Measurements from ENCODE around the gene SNRPA1. TPM values are rescaled to one million over a fixed set of nuclear protein-coding genes. Genes with fewer than 3 reads are reported as not detected.

The SNRPA1 gene
- total RNA-seq, 1 donor from 2014 or later = 23.2 TPM

- peak; percentile 69 for DNase-seq (ENCODE audit: low read depth)
Observed at GRCh38 chr15:101258238-101259144, 36.6 kb downstream of the SNRPA1 start.

GRCh38 chr15:101256757-101257156 is 38.3 kb downstream of the SNRPA1 start:
- DNase-seq (ENCODE audit: low read depth) = no peak

GRCh38 chr15:101255615-101256241 is 39.3 kb downstream of the SNRPA1 start:
- DNase-seq (ENCODE audit: low read depth) = no peak

GRCh38 chr15:101255051-101255395 is 40.0 kb downstream of the SNRPA1 start:
- no peak for DNase-seq (ENCODE audit: low read depth)

GRCh38 chr15:101254157-101255050 is 40.6 kb downstream of the SNRPA1 start:
- no peak for DNase-seq (ENCODE audit: low read depth)

GRCh38 chr15:101252836-101253235 is 42.2 kb downstream of the SNRPA1 start:
- no peak for DNase-seq (ENCODE audit: low read depth)

GRCh38 chr15:101251830-101252820 is 42.9 kb downstream of the SNRPA1 start, which contains the start of gene CHSY1:
Gene CHSY1, minus strand, starts transcription at chr15:101252048. Its CDS starts 592 bp downstream, at chr15:101251456.
- DNase-seq (ENCODE audit: low read depth) = peak; percentile 58

- no peak for DNase-seq (ENCODE audit: low read depth)
Observed at GRCh38 chr15:101250873-101251829, 43.9 kb downstream of the SNRPA1 start.

GRCh38 chr15:101250341-101250831 is 44.7 kb downstream of the SNRPA1 start:
- DNase-seq (ENCODE audit: low read depth) = peak; percentile 91

- no peak for DNase-seq (ENCODE audit: low read depth)
Observed at GRCh38 chr15:101248274-101248673, 46.8 kb downstream of the SNRPA1 start.

GRCh38 chr15:101246824-101247745 is 48.0 kb downstream of the SNRPA1 start:
- no peak for DNase-seq (ENCODE audit: low read depth)

- DNase-seq (ENCODE audit: low read depth) = no peak
Observed at GRCh38 chr15:101246391-101246790, 48.7 kb downstream of the SNRPA1 start.

- DNase-seq (ENCODE audit: low read depth) = no peak
Observed at GRCh38 chr15:101244889-101245668, 50.0 kb downstream of the SNRPA1 start.

GRCh38 chr15:101244036-101244781 is 50.8 kb downstream of the SNRPA1 start:
- no peak for DNase-seq (ENCODE audit: low read depth)

- DNase-seq (ENCODE audit: low read depth) = no peak
Observed at GRCh38 chr15:101243420-101243819, 51.6 kb downstream of the SNRPA1 start.

- no peak for DNase-seq (ENCODE audit: low read depth)
Observed at GRCh38 chr15:101242999-101243336, 52.1 kb downstream of the SNRPA1 start.

Data from renal cortical epithelial cell (primary cell).